NCI-H146 (cell line): ENCODE data around the gene SNX3.

Experiments
- DNase-seq: peaks from one replicate; lab custom pipeline; 2025; lab: John Stamatoyannopoulos, UW

SNX3 gene

DNA sequence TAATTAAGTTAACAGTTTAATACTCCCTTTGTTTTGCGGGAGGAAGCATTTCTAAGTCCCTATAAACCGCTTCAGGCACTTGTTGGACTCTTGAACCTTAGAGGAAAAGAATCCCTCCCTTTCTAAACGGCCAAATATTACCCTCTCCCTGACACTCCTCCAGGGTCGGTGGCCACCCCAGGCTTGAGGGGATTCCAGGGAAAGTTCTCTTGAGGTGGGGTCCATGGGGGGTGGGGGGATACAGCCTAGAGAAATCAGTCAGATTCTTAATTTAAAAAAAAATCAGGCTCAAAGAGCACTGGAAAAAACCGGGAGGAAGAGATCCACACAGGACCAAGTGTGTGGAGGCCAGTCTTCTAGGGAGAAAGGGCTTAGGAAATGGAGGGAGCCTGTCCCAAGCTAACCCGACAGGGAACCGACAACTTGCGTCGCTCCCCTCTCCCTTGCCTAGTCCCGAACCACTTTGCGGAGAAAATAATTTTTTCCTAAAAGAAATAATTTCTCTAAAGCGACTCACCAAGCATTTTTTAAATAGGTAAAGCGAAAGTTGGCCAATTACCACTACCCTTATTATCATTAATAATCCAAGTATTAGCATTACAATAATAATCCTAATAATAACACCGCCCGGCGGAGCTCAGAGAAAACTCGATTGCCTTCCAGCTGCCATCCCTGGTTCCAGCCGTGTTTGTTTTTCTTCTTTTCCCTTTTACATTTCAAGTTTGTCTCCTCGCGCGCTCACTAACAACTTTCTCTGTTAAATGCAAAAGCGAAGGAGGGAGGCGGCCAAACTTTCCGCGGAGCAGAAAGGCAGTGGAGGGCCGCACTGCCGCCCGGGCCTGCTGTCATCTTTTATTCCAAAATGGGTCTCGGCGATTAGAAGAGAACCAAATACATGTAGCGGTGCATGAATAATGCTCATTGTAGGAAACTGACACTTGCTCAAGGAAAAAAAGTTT lies 90.2 kb downstream of the SNX3 start:
- no peak for DNase-seq

DNA sequence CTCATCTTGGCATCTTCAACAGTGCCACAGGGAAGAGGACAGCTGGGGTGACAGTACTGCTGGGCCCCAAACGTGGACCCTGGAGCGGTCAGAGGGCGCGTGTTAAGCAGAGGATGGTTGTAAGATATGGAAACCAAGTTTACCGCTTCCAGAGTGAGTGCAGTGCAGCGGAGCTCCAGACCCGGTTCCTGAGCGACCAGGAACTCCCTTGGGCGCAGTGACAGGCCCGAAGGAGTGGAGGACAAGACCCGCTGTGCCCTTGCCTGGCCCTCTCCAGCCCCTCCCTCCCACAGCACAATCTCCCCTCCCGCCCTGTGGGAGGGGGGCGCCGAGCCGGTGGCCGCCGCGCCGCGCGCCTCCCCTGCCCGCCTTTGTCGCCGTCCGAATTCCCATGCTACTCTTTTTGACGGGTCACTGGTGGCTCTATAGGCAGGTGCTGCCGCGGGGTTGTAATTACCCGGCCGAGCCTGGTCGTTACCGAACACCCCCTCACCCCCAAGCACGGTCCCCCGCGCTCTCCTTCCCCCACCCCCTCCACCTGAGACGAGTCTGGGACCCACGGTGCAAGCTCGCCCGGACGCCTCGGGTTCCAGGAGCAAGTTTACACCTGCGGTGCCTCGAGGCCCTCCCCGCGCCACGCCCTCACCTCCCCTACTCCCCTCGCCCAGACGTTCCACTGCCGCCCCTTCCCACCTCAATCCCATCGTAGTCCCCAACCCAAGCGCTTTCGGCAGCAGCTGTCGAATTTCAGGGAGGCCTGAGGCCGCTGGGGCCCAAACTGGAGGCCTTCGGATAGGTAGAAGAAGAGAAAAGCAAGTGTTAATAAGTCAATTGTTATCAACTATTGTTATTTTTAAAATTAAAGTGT lies 91.1 kb downstream of the SNX3 start:
- DNase-seq: no peak

DNA sequence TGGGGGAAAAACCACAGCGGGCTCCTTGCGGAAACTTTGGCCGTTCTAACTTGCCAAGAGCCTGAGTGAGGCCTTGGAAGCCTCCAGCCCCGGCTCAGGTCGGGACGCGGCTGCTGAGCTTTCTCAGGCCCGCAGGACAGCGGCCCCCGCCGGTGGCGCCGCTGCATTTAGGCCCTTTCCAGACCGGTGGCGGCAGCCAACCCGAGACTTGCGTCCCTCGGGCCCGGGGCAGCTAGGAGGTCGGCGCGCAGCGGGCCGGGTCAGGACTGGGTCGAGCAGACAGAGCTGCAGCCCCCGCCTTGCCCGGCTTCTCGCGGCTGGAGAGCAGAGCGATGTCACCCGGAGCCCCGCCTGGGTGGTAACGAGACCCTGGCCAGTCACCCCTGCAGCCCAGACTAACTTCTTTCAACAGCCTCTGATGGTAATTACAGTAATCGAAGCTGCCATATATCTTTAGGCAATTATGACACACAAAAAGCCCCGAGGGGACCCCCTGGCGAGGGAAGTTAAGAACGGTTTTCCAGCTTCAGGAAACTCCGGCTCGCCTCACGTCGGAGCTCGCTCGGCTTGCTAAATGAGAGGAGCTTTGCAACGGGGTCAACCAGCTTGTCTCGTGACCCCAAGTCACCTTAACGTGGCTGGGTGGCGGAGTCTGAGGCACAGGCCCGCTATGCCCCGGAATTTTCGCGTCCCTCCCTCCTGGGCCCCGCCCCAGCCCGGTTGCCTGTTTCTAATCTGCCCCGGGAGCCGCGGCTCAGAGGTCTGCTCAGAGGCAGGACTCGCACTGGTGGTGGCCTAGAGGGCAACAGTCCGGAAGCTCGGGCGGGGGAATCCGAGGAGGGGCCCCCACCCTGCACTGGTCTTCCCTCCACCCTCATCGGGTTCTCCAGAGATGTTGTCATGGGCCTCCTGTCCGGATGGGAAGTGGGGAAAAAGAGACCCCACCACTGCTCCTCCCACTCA lies 92.1 kb downstream of the SNX3 start:
- DNase-seq: peak; percentile 33

DNA sequence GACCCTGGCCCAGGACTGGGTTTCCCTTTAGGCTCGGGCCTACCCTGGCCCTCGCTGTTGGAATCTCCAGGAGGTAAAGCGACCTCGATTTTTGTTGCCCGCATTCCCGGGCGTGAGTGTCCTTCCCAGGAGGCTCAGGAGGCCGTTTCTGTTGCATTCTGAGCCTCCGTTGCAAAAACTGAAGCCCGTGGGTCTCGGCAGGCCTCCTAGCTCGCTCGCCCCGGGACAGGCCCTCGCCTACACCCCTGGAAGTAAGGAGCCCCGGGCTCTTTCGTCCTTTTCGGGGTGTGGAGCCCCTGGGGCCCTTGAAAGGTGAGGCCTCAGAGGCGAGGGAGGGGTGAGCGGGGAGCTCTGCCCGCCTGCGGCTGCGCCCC lies 92.8 kb downstream of the SNX3 start:
- DNase-seq: no peak

DNA sequence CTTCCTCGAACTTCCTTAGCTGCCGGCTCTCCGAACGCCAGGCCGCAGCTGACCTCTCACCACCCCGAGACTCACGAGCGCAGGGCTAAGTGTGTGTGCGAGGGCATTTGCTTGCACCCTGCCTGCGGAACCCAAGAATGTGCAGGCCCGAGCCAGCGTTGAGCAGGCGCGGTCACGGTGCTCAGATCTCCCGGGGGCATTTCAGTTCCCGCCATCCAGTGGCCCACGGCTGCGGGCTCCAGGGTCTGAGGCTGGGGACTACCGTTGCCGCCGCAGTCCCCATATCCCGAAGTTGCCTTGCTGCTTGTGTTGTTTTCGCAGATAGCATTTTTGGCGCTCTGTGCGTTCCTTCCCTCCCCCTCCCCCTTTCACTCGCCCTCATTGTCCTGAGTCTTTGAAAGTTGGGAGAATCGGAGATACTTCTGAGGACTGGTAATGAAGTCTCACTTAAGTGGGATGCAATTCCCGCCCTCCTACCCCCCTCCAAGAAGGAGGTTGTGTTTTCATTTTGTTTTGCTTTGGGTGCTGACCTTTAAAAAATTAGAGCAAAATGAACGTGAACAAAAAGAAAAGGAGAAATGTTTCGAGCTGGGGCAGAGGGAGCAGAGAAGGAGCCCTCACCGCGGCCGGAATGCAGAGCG lies 93.3 kb downstream of the SNX3 start:
- no peak for DNase-seq

DNA sequence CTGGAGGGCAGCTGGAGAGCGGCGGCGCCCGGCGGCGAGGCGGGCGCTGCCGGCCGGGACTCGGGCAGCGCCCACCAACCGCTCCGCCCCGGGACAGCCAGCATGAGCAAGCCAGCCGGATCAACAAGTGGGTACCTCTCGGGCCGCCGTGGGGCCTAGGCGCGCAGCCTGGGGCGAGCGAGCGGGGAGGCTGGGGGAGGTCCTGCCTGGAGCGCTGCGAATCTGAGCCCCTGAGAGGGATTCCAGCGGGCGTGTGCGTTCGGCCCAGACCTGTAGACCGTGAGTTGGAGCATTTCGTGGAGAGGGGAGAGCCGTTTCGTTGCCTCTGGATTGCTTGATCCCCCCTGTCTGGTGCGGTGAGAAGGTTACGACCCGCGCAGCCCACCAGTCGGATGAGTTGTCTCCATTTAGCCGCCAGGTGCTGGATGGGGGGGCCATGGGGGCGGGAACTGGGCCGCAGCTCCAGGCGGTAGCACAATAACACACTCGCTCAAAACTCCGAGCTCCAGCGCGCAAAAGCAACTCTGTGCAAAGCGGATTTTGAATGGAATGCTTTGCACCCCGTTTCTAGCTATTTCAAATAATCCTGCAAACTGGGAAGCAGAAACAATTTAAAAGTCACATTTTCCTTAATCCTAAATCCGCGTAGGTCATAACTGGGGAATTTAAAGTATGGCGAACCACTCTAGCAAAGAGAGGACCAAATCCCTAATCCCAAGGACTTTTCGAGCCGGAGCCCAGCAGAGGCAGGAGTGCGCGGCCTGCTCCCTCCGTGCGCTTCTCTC lies 94.0 kb downstream of the SNX3 start:
- no peak for DNase-seq

DNA sequence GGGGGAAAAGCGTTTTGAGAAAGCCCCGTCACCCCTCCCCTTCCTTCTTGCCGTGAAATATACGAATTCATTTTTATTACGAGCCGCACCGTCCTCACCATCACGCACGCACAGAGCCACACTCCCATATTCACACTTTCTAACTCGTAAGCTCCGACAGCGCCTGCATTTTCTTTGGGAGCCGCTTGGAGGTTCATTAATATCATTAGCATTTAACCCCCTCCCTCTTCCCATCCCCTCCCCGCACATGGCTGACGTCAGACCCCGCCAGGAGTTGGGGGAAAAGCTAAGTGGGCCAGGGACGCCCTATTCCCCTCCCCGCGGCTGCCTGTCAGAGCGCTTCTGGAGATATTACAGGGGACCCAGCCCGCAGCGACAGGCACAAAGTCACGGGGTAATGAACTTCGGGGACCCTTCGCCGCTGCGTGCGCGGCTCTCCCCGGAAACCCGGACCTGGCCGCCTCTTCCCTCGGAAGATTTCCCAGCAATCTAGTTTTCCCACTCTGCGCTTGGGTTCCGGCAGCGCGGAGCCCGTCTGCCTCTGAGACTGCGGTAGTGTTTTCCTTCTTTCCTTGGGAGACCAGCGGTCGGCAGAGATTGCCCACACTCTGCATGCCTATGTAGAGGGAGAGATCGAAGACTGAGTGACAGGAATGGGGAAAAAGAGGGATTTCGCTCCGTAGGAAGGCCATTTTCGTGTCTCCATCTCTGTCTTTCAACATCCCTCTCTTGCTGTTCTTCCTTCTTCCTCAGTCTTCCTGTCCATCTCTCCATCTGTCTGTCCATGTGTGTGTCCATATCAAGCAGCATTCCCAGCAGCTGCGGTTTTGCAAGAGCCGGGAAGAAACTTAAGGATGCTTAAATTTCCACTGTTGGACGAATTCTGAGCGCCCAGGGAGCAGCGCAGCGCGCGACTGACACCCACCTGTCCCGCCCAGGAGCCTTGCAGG lies 94.9 kb downstream of the SNX3 start, which contains the start of gene NR2E1:
TSS of gene NR2E1 (plus strand) at position 309 of the 950 bp plus-strand sequence. CDS start 744 bp downstream, outside the sequence.
- DNase-seq: peak; percentile 10

DNA sequence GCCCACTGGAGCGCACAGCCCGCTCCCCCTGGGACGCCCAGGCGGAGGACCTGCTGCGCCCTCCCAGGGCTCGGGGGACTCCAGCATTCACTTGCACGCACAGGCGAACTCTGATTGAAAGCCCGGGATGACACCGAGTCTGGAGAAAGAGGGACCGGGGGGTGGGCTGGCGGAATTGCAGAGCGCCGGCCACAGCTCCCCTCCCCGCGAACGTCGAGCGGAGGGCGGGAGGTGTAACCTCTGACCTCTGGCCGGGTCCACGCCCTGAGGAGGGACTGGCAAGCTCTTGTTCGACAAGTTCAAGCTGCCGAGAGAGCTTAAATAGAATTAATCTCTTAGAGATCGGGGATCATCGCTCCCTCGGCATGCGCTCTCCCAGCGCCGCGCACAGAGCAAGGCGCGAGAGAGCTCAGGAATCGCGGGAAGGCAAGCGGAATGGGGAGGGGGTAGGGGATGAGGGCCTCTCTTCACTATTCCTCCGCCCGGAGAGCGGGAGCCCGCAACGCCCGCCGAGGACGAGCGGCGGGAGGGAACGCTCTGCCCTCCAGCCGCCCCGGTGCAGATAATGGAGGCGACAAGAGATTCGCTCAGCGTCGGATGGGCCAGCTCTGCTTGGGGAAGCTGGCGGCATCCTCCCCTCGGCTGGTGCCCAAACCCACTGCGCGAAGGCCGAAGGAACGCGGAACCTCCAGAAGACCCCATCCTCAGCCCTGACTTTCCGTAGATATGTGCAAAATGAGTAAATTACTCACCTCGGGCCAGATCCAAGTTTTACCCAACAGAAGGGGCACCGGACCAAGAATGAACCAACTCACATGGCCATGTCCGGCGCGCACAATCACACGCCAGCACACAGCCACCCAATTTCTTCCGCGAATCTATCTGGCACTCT lies 95.8 kb downstream of the SNX3 start:
- DNase-seq: no peak

DNA sequence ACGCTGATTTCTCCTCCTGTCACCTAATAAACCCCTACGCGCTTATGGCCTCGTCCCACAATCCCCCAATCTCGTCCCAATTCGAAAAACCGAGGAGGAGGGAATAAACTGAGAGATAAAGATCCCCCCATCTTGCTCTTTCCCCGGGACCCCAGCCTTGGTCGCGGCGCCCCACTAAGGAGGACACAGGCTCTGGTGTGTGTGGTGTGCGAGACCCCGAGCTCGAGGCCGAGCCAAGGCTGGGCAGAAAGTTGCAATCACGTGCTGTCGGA lies 96.4 kb downstream of the SNX3 start:
- DNase-seq: no peak

DNA sequence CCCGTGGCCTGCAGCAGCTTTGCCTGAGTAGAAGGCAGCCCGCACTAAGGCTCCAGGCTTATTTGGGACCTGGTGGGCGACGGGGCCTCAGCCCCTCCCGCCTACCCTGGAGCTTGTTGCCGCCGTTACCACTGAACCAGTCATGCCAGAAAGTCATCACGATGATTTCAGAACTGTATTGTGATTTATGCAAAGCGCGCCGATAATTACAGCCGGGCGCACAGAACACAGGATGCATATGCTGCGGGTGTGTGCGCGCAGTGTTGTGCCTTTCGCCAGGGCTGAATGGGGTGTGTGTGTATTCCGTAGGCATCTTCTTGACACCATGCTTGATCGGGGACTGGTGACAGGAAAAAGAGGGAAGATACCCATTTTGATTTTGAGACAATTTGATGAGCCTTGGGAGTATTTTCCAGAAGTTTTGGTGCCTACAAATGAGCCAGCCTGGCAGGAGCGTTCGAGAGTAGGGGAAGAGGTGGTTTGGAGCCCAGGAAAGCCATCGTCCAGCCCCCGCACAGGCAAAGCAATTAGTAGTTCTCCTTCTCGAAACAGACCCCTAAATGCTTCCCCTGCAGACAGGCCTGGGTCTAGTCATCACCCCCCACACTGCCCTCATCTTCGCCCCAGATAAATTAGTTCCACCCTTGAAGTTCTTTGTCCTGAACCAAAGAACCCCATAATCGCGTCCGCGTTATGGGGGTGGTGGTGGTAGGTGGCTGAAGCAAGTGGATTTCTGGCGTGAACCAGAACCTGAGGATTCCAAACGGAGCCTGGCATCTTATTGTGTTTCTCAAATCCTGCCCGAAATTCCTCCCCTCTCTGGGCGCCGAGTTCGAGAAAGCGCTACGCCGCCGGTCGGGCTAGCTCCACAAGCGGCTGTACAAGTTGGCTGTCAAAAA lies 96.9 kb downstream of the SNX3 start:
- no peak for DNase-seq

DNA sequence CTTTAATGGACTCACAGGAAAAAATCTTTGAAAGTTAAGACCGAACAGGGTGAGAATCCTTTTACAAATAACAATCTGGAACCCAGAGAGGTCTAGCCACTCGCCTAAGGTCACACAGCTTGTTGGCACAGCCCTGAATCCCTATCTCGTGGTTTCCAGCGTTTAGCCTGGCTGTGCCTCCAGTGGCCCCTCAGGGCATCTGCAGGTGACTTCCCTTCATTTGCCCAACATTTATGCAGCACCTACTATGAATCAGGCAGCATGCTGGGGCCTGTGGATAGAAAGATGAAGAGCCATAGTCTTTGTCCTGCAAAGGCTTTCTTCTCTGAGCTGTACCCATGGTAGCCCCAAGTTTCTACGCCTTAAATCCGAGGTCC lies 97.6 kb downstream of the SNX3 start:
- DNase-seq: peak; percentile 8

DNA sequence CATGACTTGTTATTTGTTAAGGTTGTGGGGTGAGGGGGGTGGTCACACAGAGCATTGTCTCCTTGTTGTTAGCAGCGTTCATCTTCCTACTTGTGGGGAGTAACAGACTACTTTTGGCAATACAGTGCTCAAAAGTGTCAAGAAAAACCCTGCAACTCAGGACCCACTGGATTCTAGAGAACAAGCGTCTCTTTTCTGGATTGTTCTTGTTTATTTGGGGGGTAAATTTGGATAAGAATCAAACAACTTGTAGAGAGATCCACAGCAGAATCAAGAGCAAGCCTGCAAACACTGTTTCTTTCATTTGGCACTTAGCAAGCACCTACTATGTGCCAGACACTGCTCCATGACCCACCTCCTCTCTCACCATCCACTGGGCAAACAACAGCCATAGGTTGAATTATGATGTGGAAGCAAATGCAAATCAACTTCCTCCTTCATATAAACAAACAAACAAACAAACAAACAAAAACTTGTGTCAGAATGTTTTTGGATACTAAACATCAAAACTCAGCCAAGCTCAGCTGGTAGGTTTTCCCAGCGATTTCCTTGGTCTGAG lies 99.0 kb downstream of the SNX3 start:
- DNase-seq: no peak
